GM21528 (cell line): ENCODE results near the gene LCE6A.

Experiments
- ATAC-seq: cut with Tn5 transposase; IDR thresholded peaks from one replicate; pipeline ENCODE4 v1.9.1; 2021; ENCODE audit warnings: mild to moderate bottlenecking, moderate library complexity; ENCODE audit not compliant: unreplicated experiment, low FRiP score

Gene LCE6A

GRCh38 chr1:152871731-152872126, 29.1 kb downstream of the LCE6A start:
- ATAC-seq = no peak

GRCh38 chr1:152873495-152873894, 30.8 kb downstream of the LCE6A start:
- ATAC-seq = no peak

GRCh38 chr1:152876827-152877226, 34.2 kb downstream of the LCE6A start:
- no peak for ATAC-seq

- ATAC-seq = no peak
Observed at GRCh38 chr1:152878042-152878441, 35.4 kb downstream of the LCE6A start, which contains the start of gene SMCP. SMCP (plus strand) TSS chr1:152878322; CDS start chr1:152884423, 6,101 bp downstream.

GRCh38 chr1:152879559-152880198, 37.0 kb downstream of the LCE6A start:
- no peak for ATAC-seq

- no peak for ATAC-seq
Observed at GRCh38 chr1:152880316-152880715, 37.7 kb downstream of the LCE6A start.

GRCh38 chr1:152880907-152881306, 38.3 kb downstream of the LCE6A start:
- no peak for ATAC-seq

- ATAC-seq = no peak
Observed at GRCh38 chr1:152884085-152884484, 41.4 kb downstream of the LCE6A start.

GRCh38 chr1:152884506-152884905, 41.9 kb downstream of the LCE6A start:
- no peak for ATAC-seq

- ATAC-seq = no peak
Observed at GRCh38 chr1:152884966-152885624, 42.4 kb downstream of the LCE6A start.

GRCh38 chr1:152886085-152886484, 43.4 kb downstream of the LCE6A start:
- ATAC-seq = no peak

GRCh38 chr1:152886758-152887409, 44.2 kb downstream of the LCE6A start:
- no peak for ATAC-seq

GRCh38 chr1:152888126-152888525, 45.5 kb downstream of the LCE6A start:
- ATAC-seq = no peak
